Loucy (cell line): Measurements from ENCODE around the gene SERPINB7.

Experiments used
- H2AFZ ChIP-seq: fragments of 200-600 bp; sonication (generic); 2 replicates; pipeline ENCODE4 v1.6.0; 2016; ENCODE audit warnings: antibody characterized with exemption, mild to moderate bottlenecking, low read length, moderate library complexity
- H3F3A ChIP-seq: fragments of 200-600 bp; 2 replicates; pipeline ENCODE4 v1.6.0; 2016; ENCODE audit warnings: antibody characterized with exemption, low read depth, mild to moderate bottlenecking
- H3K27me3 ChIP-seq: fragments of 200-600 bp; sonication (generic); 2 replicates; pipeline ENCODE4 v1.6.1; 2014; ENCODE audit warnings: low read length, mild to moderate bottlenecking; ENCODE audit not compliant: insufficient read depth, poor library complexity, severe bottlenecking
- H3K36me3 ChIP-seq: fragments of 200-600 bp; sonication (generic); 2 replicates; pipeline ENCODE4 v1.6.1; 2016; ENCODE audit warnings: low read length; ENCODE audit not compliant: insufficient read depth
- H3K4me1 ChIP-seq: fragments of 200-600 bp; sonication (generic); 2 replicates; pipeline ENCODE4 v1.5.1; 2014; ENCODE audit warnings: low read length, mild to moderate bottlenecking; ENCODE audit not compliant: insufficient read depth, poor library complexity, severe bottlenecking
- H3K4me2 ChIP-seq: fragments of 200-600 bp; sonication (generic); 2 replicates; pipeline ENCODE4 v1.6.0; 2014; ENCODE audit warnings: antibody characterized with exemption, low read length, low read depth, mild to moderate bottlenecking; ENCODE audit not compliant: poor library complexity, severe bottlenecking
- H3K4me3 ChIP-seq: fragments of 200-600 bp; sonication (generic); 2 replicates; pipeline ENCODE4 v1.5.1; 2014; ENCODE audit warnings: low read length, mild to moderate bottlenecking, mixed read lengths; ENCODE audit not compliant: poor library complexity, severe bottlenecking
- H3K79me2 ChIP-seq: fragments of 200-600 bp; sonication (generic); 2 replicates; pipeline ENCODE4 v1.6.1; 2014; ENCODE audit warnings: low read length; ENCODE audit not compliant: insufficient read depth
- H3K9ac ChIP-seq: fragments of 200-600 bp; sonication (generic); 2 replicates; pipeline ENCODE4 v1.6.0; 2014; ENCODE audit warnings: mild to moderate bottlenecking, low read depth, low read length, moderate library complexity; ENCODE audit not compliant: poor library complexity, severe bottlenecking
- H3K9me2 ChIP-seq: fragments of 200-600 bp; sonication (generic); replicated peaks from 2 replicates; pipeline ENCODE4 v1.6.1; 2016; ENCODE audit warnings: low read depth, low read length, mixed read lengths
- H3K9me3 ChIP-seq: fragments of 200-600 bp; sonication (generic); 2 replicates; pipeline ENCODE4 v1.6.1; 2014; ENCODE audit warnings: mild to moderate bottlenecking, antibody characterized with exemption, low read length, low read depth; ENCODE audit not compliant: insufficient read depth
- H4K20me1 ChIP-seq: fragments of 200-600 bp; sonication (generic); 2 replicates; pipeline ENCODE4 v1.6.0; 2014; ENCODE audit warnings: antibody characterized with exemption, low read length, mild to moderate bottlenecking; ENCODE audit not compliant: insufficient read depth, poor library complexity, severe bottlenecking
- EZH2phosphoT487 ChIP-seq: fragments of 200-600 bp; IDR thresholded peaks from 2 replicates; pipeline ENCODE4 v1.6.1; 2018; ENCODE audit warnings: antibody characterized with exemption, mild to moderate bottlenecking, moderate library complexity, borderline replicate concordance
- TF ChIP-seq, protein P1 (sequence below): fragments of 200-600 bp; sonication (generic); conservative IDR thresholded peaks from 2 replicates; pipeline ENCODE4 v1.5.1; 2014; ENCODE audit warnings: mild to moderate bottlenecking, antibody characterized with exemption, low read length

SERPINB7 gene

DNA sequence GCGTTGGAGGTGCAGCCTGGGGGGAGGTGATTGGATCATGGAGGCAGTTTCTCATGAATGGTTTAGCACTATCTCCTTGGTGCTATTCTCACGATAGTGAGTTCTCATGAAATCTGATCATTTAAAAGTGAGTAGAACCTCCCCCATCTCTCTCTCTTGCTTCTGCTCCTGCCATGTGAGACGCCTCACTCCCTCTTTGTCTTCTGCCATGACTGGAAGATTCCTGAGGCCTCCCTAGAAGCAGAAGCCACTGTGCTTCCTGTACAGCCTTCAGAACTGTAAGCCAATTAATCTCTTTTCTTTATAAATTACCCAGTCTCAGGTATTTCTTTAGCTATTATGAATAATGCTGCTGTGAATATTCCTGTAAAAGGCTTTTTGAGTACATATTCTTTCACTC, 52.9 kb downstream of the SERPINB7 start:
- Histone ChIP-seq H3K4me2 (no peak overlapping the region), H3K9me3 (no peaks in the 10 kb centered on the region), H3K9ac (no peak overlapping the region), H3K36me3 (no peaks in the 10 kb centered on the region), H3K9me2 (no peaks in the 10 kb centered on the region), H2AFZ (no peak overlapping the region), H3K4me3 (no peak overlapping the region), H3K79me2 (no peaks in the 10 kb centered on the region), H3F3A (no peaks in the 10 kb centered on the region), H4K20me1 (no peaks in the 10 kb centered on the region), H3K27me3 (no peaks in the 10 kb centered on the region), H3K4me1 (peaks cover 8% of the 10 kb centered on the region)
- TF ChIP-seq EZH2phosphoT487, result no peak
- TF ChIP-seq, protein P1, sequence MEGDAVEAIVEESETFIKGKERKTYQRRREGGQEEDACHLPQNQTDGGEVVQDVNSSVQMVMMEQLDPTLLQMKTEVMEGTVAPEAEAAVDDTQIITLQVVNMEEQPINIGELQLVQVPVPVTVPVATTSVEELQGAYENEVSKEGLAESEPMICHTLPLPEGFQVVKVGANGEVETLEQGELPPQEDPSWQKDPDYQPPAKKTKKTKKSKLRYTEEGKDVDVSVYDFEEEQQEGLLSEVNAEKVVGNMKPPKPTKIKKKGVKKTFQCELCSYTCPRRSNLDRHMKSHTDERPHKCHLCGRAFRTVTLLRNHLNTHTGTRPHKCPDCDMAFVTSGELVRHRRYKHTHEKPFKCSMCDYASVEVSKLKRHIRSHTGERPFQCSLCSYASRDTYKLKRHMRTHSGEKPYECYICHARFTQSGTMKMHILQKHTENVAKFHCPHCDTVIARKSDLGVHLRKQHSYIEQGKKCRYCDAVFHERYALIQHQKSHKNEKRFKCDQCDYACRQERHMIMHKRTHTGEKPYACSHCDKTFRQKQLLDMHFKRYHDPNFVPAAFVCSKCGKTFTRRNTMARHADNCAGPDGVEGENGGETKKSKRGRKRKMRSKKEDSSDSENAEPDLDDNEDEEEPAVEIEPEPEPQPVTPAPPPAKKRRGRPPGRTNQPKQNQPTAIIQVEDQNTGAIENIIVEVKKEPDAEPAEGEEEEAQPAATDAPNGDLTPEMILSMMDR, result no peak

DNA sequence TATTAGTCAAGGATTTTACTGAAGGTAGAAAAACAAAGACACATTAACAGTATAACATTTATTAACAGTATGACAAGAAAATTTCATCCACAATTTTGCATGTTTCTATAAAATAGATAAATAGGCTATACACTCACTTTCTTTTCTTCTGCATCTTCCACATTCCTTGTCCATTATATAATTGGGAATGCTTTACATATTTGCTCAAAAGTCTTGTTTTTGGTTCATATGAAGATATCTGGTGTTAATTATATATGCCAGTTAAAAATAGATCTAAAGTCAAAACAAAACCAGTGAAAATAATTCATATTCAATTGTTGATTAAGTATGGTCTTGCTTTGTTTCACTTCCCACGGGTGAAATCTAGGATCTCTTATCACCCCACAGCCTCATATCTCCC, 53.4 kb downstream of the SERPINB7 start:
- Histone ChIP-seq H4K20me1 (no peaks in the 10 kb centered on the region), H3K9ac (no peak overlapping the region), H3K4me2 (no peak overlapping the region), H3F3A (no peaks in the 10 kb centered on the region), H3K9me2 (no peaks in the 10 kb centered on the region), H3K4me1 (peaks cover 8% of the 10 kb centered on the region), H3K9me3 (no peaks in the 10 kb centered on the region), H3K36me3 (no peaks in the 10 kb centered on the region), H3K79me2 (no peaks in the 10 kb centered on the region), H3K27me3 (no peaks in the 10 kb centered on the region), H2AFZ (no peak overlapping the region), H3K4me3 (no peak overlapping the region)
- TF ChIP-seq, protein P1, result no peak
- no peak for TF ChIP-seq EZH2phosphoT487

DNA sequence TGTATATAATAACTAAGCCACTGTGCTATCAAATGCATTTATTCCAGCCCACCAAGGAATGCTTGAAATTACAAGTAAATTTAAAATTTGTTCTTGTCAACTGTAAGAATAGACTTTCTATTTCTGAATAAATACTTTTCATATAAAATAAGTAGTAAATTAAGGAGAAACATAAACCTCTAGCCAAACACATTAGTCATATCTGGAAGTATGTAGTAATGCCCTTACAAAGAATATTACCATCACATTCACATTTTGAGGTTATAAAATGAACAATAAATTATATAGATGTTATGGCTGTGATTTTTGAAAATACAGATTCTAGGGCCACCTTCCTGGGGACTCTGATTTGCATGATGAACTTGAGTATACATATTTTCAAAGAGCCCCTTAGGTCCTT, 54.7 kb downstream of the SERPINB7 start:
- no peaks in the 10 kb centered on the region for H3F3A ChIP-seq

More for the DNA sequence above, 54.7 kb downstream of the SERPINB7 start:
- peaks cover 8% of the 10 kb centered on the region for H3K4me1 ChIP-seq
- no peak overlapping the region for H3K9ac ChIP-seq
- H3K79me2 ChIP-seq, result no peaks in the 10 kb centered on the region
- no peak overlapping the region for H2AFZ ChIP-seq
- H3K27me3 ChIP-seq, result no peaks in the 10 kb centered on the region
- no peaks in the 10 kb centered on the region for H4K20me1 ChIP-seq
- H3K4me2 ChIP-seq, result no peak overlapping the region
- no peaks in the 10 kb centered on the region for H3K9me2 ChIP-seq
- no peaks in the 10 kb centered on the region for H3K9me3 ChIP-seq
- TF ChIP-seq, protein P1, result no peak
- TF ChIP-seq EZH2phosphoT487, result no peak
- no peak overlapping the region for H3K4me3 ChIP-seq
- H3K36me3 ChIP-seq, result no peaks in the 10 kb centered on the region
